ENCODE data around the gene SCAF11. TPM values are rescaled to one million over a fixed set of nuclear protein-coding genes. Genes with fewer than 3 reads are reported as not detected.
"Not testable (repeated sequence)": the region's sequence is repeated elsewhere in the genome, so short reads cannot be mapped to it uniquely, and the experiment has no call there.

Gene SCAF11, protein sequence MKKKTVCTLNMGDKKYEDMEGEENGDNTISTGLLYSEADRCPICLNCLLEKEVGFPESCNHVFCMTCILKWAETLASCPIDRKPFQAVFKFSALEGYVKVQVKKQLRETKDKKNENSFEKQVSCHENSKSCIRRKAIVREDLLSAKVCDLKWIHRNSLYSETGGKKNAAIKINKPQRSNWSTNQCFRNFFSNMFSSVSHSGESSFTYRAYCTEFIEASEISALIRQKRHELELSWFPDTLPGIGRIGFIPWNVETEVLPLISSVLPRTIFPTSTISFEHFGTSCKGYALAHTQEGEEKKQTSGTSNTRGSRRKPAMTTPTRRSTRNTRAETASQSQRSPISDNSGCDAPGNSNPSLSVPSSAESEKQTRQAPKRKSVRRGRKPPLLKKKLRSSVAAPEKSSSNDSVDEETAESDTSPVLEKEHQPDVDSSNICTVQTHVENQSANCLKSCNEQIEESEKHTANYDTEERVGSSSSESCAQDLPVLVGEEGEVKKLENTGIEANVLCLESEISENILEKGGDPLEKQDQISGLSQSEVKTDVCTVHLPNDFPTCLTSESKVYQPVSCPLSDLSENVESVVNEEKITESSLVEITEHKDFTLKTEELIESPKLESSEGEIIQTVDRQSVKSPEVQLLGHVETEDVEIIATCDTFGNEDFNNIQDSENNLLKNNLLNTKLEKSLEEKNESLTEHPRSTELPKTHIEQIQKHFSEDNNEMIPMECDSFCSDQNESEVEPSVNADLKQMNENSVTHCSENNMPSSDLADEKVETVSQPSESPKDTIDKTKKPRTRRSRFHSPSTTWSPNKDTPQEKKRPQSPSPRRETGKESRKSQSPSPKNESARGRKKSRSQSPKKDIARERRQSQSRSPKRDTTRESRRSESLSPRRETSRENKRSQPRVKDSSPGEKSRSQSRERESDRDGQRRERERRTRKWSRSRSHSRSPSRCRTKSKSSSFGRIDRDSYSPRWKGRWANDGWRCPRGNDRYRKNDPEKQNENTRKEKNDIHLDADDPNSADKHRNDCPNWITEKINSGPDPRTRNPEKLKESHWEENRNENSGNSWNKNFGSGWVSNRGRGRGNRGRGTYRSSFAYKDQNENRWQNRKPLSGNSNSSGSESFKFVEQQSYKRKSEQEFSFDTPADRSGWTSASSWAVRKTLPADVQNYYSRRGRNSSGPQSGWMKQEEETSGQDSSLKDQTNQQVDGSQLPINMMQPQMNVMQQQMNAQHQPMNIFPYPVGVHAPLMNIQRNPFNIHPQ (N-terminal part only)
- 123 TPM for polyA plus RNA-seq

DNA sequence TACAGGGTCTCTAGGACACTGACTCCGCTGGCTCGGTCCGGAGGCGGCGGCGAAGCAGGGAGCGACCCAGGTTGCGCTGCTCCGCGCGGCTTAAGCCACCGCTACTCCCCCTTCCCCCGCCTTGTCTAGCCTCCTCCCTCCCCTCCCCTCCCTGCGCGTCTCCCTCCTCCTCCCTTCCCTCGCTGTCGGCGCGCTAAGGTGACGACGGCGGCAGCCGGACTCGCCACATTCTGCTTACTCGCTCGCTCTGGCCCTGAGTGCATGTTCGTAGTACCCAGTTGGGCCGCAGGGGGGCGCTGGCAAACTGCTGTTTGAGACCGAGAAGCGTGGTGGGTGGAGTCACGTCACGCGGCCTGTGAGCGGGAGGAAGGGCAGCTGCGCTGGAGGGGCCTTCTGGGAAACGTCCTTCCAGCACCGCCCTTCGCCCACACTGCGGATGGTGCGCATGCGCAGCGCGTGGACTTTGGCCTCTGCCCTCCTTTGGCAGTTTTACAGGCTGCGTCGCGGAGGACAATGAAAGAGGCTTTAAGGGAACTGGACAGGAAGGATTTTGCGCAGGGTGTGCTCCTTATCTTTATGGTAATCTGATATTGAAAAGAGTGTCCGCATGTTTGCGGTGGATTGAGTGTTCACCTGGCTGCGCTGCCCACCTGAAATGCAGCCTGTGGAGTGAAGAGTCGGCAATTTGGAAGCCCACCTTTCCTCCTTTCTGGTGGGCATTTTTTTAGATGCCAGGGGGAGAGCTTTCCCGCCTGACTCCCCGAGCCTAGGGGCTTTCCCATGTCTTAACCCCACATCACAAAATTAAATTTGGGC lies at the start of gene SCAF11:
SCAF11 (minus strand) TSS at position 107 of the 816 bp plus-strand sequence. CDS start 26,407 bp downstream, outside the sequence.
- Mint-ChIP-seq H3K4me1 (peaks cover 28 to 42% (median 32%) of the 10 kb centered on the region in 3 donors), H3K27ac (peak within 1 kb of the TSS; percentile 98 to 100 (median 98)), H3K9me3 (no peaks in the 10 kb centered on the region), H3K27me3 (no peaks in the 10 kb centered on the region), H3K4me3 (peak within 1 kb of the TSS; percentile 95 to 99 (median 98)), H3K36me3 (no peaks in the 10 kb centered on the region)

DNA sequence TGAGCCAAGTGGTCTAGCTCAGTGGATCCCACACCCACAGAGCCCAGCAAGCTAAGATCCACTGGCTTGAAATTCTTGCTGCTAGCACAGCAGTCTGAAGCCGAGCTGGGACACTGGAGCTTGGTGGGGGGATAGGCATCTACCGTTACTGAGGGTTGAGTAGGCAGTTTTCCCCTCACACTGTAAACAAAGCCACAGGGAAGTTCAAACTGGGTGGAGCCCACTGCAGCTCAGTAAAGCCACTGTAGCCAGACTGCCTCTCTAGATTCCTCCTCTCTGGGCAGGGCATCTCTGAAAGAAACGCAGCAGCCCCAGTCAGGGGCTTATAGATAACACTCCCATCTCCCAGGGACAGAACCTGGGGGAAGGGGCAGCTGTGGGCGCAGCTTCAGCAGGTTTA lies 46.7 kb upstream of the SCAF11 start:
- H3K4me1 Mint-ChIP-seq, H3K27ac Mint-ChIP-seq, H3K36me3 Mint-ChIP-seq, H3K27me3 Mint-ChIP-seq, H3K4me3 Mint-ChIP-seq: not testable (repeated sequence)
- peaks cover 0 to 19% (median 9%) of the 10 kb centered on the region in 3 donors for H3K9me3 Mint-ChIP-seq

DNA sequence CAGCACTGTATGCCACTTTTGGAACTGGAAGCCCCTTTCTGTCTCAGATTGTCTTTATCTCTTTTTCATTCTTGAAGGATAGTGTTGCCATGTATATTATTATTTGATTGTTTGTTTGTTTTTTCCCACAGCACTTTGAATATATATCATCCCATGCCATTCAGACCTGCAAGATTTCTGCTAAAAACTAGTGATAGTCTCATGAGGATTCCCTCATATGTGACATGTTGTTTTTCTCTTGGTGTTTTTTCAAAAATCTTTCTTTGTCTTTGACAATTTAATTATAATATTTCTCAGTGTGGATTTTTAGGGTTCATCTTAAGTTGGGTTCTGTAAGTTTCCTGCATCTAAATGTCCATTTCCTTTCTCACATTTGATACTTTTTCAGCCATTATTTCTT lies 36.8 kb upstream of the SCAF11 start:
- Mint-ChIP-seq H3K4me1 (peaks cover 0 to 1% (median 0%) of the 10 kb centered on the region in 3 donors), H3K9me3 (peaks cover 8 to 36% (median 28%) of the 10 kb centered on the region in 3 donors), H3K36me3 (peaks cover 5% of the 10 kb centered on the region), H3K27me3 (peaks cover 6% of the 10 kb centered on the region), H3K27ac (no peak overlapping the region), H3K4me3 (no peak overlapping the region)

DNA sequence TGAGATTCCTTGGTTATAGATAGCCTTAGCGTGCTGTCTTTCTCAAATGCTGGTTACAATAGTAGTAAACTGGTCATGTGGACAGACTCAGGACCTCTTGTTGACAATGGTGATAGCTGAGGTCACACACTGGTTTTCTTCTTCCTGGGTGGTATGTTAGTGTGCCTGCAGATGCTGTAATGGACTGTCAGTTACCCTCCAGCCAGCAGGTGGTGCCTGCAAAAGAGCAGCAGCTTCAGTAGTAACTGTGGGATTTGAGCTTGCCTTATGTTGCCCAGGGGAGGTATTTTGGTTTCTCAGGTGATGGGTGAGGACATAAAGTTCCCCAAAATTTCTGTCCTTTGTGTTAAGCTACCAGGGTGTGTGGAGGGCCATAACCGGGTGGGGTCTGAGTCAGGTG lies 33.7 kb upstream of the SCAF11 start:
- peaks cover 7 to 38% (median 36%) of the 10 kb centered on the region in 3 donors for H3K9me3 Mint-ChIP-seq
- H3K27me3 Mint-ChIP-seq, result peaks cover 6% of the 10 kb centered on the region
- H3K4me3 Mint-ChIP-seq, result no peak overlapping the region
- H3K27ac Mint-ChIP-seq, result no peak overlapping the region
- peaks cover 0 to 1% (median 0%) of the 10 kb centered on the region in 3 donors for H3K4me1 Mint-ChIP-seq
- H3K36me3 Mint-ChIP-seq, result peaks cover 12% of the 10 kb centered on the region

DNA sequence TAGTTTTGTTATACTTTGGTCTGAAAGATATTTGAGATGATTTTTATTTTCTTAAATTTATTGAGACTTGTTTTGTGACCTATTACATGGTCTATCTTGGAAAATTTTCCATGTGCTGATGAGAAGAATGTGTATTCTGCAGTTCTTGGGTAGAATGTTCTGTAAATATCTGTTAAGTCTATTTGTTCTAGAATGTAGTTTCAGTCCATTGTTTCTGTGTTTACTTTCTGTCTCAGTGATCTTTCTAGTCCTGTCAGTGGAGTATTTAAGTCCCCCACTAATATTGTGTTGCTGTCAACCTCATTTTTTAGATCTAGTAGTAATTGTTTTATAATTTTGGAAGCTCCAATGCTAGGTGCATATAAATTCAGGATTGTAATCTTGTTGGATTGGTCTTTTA lies 30.4 kb upstream of the SCAF11 start:
- Mint-ChIP-seq H3K36me3 (peaks cover 7% of the 10 kb centered on the region), H3K4me3 (no peak overlapping the region), H3K4me1 (no peaks in the 10 kb centered on the region), H3K27me3 (peaks cover 6% of the 10 kb centered on the region), H3K9me3 (peaks cover 3 to 27% (median 14%) of the 10 kb centered on the region in 3 donors), H3K27ac (no peak overlapping the region)

DNA sequence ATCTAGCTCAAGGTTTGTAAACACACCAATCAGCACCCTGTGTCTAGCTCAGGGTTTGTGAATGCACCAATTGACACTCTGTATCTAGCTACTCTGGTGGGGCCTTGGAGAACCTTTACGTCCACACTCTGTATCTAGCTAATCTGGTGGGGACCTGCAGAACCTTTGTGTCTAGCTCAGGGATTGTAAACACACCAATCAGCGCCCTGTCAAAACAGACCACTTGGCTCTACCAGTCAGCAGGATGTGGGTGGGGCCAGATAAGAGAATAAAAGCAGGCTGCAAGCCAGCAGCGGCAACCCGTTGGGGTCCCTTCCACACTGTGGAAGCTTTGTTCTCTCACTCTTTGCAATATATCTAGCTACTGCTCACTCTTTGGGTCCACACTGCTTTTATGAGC lies 28.3 kb upstream of the SCAF11 start:
- H3K27ac Mint-ChIP-seq, H3K27me3 Mint-ChIP-seq, H3K36me3 Mint-ChIP-seq, H3K4me1 Mint-ChIP-seq, H3K4me3 Mint-ChIP-seq: not testable (repeated sequence)
- peaks cover 3 to 23% (median 14%) of the 10 kb centered on the region in 3 donors for H3K9me3 Mint-ChIP-seq

DNA sequence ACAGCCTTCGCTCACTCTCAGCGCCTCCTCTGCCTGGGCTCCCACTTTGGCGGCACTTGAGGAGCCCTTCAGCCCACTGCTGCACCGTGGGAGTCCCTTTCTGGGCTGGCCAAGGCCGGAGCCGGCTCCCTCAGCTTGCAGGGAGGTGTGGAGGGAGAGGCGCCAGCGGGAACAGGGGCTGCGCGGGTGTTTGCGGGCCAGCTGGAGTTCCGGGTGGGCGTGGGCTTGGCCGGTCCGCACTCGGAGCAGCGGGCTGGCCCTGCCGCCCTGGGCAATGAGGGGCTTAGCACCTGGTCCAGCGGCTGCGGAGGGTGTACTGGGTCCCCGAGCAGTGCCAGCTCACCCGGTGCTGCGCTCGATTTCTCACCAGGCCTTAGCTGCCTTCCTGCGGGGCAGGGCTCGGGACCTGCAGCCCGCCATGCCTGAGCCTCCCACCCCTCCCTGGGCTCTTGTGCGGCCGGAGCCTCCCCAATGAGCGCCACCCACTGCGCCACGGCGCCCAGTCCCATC lies 27.5 kb upstream of the SCAF11 start:
- H3K9me3 Mint-ChIP-seq, result peaks cover 3 to 20% (median 14%) of the 10 kb centered on the region in 3 donors
- not testable (repeated sequence) for H3K27ac Mint-ChIP-seq, H3K36me3 Mint-ChIP-seq, H3K4me1 Mint-ChIP-seq, H3K4me3 Mint-ChIP-seq, H3K27me3 Mint-ChIP-seq

DNA sequence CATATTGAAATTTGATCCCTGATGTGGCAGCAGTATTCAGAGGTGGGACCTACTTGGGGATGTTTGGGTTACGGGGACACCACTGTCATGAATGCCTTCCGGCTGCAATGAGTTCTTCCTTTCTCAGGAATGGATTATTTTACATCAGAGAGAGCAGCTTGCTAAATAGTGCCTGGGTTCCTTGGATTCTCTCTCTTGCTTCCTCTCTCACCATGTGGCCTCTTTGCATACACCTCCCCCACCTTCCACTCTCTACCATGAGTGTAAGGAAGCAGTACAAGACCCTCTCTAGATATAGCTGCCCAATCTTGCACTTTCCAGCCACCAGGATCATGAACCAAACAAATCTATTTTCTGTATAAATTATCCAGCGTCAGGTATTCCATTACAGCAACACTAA lies 15.4 kb upstream of the SCAF11 start:
- Mint-ChIP-seq H3K4me1 (no peaks in the 10 kb centered on the region), H3K36me3 (peaks cover 1% of the 10 kb centered on the region), H3K4me3 (no peak overlapping the region), H3K9me3 (no peaks in the 10 kb centered on the region), H3K27ac (no peak overlapping the region), H3K27me3 (no peaks in the 10 kb centered on the region)

DNA sequence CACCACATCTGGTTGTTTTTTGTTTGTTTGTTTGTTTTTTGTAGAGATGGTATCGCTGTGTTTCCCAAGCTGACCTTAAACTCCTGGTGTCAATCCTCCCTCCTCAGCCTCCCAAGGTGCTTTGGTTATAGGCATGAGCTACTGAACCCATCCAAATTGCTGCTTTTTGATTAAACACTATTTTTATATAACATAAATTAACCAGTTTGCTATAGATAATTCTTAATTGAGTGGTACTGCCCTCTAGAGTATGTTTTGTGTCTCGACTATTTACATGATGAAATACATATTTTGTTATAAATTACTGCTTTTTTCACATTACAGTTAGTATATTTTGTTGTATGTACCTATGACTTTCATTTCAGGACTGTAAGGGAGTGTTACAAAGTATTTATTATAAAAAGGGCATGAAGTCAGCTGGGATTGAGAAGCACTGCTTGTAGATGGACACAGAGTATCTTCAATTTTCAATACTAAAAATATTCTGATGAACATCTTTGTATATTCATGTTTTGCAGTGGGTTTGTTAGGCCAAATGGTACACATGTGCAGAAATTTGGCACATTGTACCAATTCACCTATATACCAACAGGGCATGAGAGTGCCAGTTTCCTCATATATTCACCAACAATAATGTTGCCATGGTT lies 14.9 kb upstream of the SCAF11 start:
- Mint-ChIP-seq H3K27ac (no peak overlapping the region), H3K36me3 (peaks cover 1% of the 10 kb centered on the region), H3K4me1 (no peaks in the 10 kb centered on the region), H3K27me3 (no peaks in the 10 kb centered on the region), H3K9me3 (no peaks in the 10 kb centered on the region), H3K4me3 (no peak overlapping the region)

DNA sequence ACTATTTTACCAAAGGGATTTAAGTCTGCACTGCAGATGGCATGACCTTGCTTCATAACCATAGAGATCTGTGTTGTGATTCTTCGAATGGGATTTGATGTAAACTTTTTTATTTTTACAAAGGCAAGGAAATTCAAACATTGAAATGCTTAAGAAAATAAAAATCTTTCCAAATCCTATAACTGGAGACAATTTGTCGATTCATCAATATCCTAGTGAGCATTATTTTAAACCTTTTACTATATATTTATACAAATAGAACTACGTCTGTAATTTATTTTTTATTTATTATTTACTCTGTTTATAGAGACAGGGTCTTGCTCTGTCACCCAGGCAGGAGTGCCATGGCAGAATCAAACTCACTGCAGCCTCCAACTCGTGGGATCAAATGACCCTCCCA lies 14.3 kb upstream of the SCAF11 start:
- H3K4me1 Mint-ChIP-seq, result no peaks in the 10 kb centered on the region
- H3K27ac Mint-ChIP-seq, result no peak overlapping the region

DNA sequence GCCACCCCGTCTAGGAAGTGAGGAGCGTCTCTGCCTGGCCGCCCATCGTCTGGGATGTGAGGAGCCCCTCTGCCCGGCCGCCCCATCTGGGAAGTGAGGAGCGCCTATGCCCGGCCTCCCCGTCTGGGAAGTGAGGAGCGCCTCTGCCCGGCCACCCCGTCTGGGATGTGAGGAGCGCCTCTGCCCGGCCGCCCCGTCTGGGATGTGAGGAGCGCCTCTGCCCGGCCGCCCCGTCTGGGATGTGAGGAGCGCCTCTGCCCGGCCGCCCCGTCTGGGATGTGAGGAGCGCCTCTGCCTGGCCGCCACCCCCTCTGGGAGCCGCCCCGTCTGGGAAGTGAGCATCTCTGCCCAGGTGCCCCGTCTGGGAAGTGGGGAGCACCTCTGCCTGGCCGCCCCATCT lies 9.7 kb upstream of the SCAF11 start:
- H3K4me1 Mint-ChIP-seq, H3K36me3 Mint-ChIP-seq, H3K9me3 Mint-ChIP-seq, H3K27me3 Mint-ChIP-seq, H3K27ac Mint-ChIP-seq, H3K4me3 Mint-ChIP-seq: not testable (repeated sequence)

More for the DNA sequence above, 14.3 kb upstream of the SCAF11 start:
- peaks cover 1% of the 10 kb centered on the region for H3K36me3 Mint-ChIP-seq
- H3K27me3 Mint-ChIP-seq, result no peaks in the 10 kb centered on the region
- H3K4me3 Mint-ChIP-seq, result no peak overlapping the region
- H3K9me3 Mint-ChIP-seq, result no peaks in the 10 kb centered on the region

DNA sequence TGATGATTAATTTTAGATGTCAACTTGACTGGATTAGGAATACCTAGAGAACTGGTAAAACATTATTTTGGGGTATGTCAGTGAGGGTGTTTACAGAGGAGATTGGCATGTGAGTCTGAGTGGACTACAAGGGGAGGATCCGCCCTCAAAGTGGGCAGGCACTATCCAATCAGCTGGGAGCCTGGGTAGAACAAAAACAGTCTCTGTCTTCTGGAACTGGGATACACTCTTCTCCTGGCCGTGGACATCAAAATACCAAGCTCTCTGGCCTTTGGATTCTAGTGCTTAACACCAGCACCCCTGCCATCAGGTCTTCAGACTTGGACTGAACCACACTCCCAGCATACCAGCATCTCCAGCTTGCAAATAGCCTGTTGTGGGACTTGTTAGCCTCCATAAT lies 4.4 kb upstream of the SCAF11 start:
- Mint-ChIP-seq H3K27ac (no peak overlapping the region), H3K27me3 (no peaks in the 10 kb centered on the region), H3K4me1 (peaks cover 4 to 10% (median 8%) of the 10 kb centered on the region in 3 donors), H3K9me3 (no peaks in the 10 kb centered on the region), H3K36me3 (no peaks in the 10 kb centered on the region), H3K4me3 (peak overlapping the region in 1 of 4 donors; percentile 23)

DNA sequence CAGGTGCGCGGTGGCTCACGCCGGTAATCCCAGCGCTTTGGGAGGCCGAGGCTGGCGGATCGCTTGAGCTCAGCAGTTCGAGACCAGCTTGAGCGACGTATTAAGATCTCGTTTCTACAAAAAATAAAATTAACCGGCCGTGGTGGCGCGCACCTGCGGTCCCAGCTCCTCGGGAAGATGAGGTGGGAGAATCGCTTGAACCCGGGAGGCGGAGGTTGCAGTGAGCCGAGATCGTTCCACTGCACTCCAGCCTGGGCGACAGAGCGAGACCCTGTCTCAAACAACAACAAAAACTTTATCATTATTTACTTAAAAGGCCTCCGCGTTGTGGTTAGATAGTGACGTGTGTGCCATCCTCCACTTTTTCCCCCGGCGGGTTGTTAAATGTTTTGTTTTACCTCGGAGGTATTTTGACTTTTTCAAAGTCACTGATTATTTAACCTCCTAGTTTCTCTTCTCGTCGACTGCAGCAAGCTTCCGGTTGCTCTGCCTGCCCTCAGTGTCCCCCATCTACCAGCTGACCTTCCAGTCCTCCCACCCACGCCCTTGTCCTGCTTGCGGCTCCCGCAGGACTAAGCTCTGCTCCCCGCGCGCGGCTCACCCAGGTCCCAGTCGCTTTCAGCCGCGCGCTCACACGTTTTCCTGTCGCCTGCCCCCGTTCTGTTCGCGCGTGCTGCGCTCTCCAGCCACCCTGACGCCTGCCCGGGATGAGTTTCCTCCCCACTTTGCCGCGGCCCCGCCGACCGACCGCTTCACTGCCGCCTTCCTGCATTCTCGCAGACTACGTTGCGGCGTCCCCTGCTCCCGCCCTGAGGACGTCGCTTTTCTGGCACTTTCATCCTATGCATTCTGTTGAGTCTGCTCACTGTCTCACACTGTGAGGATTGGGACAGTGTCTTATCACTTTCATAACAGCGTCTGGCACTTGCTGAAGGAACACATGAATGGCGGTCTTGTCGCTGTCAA lies 1.2 kb upstream of the SCAF11 start:
- no peaks in the 10 kb centered on the region for H3K36me3 Mint-ChIP-seq
- H3K27ac Mint-ChIP-seq, result peak overlapping the region; percentile 98 to 100 (median 98)
- H3K4me3 Mint-ChIP-seq, result peak overlapping the region; percentile 95 to 99 (median 98)
- no peaks in the 10 kb centered on the region for H3K27me3 Mint-ChIP-seq
- peaks cover 19 to 33% (median 24%) of the 10 kb centered on the region in 3 donors for H3K4me1 Mint-ChIP-seq
- no peaks in the 10 kb centered on the region for H3K9me3 Mint-ChIP-seq
